Endothelial cell of umbilical vein (primary cell): Measurements from ENCODE around the gene EEF1AKMT3. TPM values are rescaled to one million over a fixed set of nuclear protein-coding genes. Genes with fewer than 3 reads are reported as not detected.

ENCODE experiments used
- BruUV-seq: library from RNA; stranded (reverse); fragments of 400-500 nt; replicated peaks from 2 replicates; lab custom pipeline; 2021; lab: Mats Ljungman, UMichigan
- CTCF ChIA-PET: fragments of 300-600, 350-600 bp; sonication (Branson Sonifier 250); formaldehyde crosslinking; loops from one replicate; lab custom pipeline; 2021; ENCODE audit warnings: antibody characterized with exemption, inconsistent platforms; lab: Charles Lee
- POLR2A ChIA-PET: fragments of 300-600, 350-600 bp; sonication (Branson Sonifier 250); formaldehyde crosslinking; loops from one replicate; lab custom pipeline; 2021; ENCODE audit warnings: antibody characterized with exemption, inconsistent platforms; lab: Charles Lee
- DNase-seq: peaks from one replicate; pipeline ENCODE4 v3.0.0-alpha.2; 2011; ENCODE audit warnings: low read depth, low spot score
- FAIRE-seq: peaks from 2 replicates; lab custom pipeline; 2011; peaks lifted over from hg19 to GRCh38; lab: Jason Lieb, UNC
- H2AFZ ChIP-seq: 2 replicates; pipeline ENCODE4 v1.6.0; 2012; ENCODE audit warnings: low read depth, low read length, control low read depth, inconsistent platforms
- H3K27ac ChIP-seq: 2 replicates; pipeline ENCODE4 v1.5.1; 2011; ENCODE audit warnings: low read depth, mild to moderate bottlenecking, control low read depth, low read length, moderate library complexity; ENCODE audit not compliant: insufficient read depth
- H3K27me3 ChIP-seq, 2 experiments: 2 replicates each; pipeline versions ENCODE4 v1.6.0 to v1.6.1; 2011; ENCODE audit warnings: low read length in 2 of 2, mixed read lengths in 1 of 2; ENCODE audit not compliant: control insufficient read depth in 2 of 2, insufficient read depth in 2 of 2
- H3K36me3 ChIP-seq, 2 experiments: 2 replicates in 1 of 2; 3 replicates in 1 of 2; pipeline ENCODE4 v1.5.1; 2011; ENCODE audit warnings: low read length in 2 of 2, mild to moderate bottlenecking in 1 of 2, moderate library complexity in 1 of 2; ENCODE audit not compliant: control insufficient read depth in 2 of 2, insufficient read depth in 2 of 2; ENCODE audit errors: extremely low read depth in 1 of 2
- H3K4me1 ChIP-seq: 3 replicates; pipeline ENCODE4 v1.5.1; 2011; ENCODE audit warnings: mild to moderate bottlenecking, low read length; ENCODE audit not compliant: control insufficient read depth, insufficient read depth; ENCODE audit errors: extremely low read depth
- H3K4me2 ChIP-seq: 2 replicates; pipeline ENCODE4 v1.6.1; 2011; ENCODE audit warnings: low read length, control low read depth, mixed read lengths; ENCODE audit not compliant: insufficient read depth
- H3K4me3 ChIP-seq, 3 experiments: fragments of 200-600 bp in 1 of 3; sonication (generic), shearing (Covaris generic) in 1 of 3; replicated peaks in 1 of 3; 2 replicates each; pipeline ENCODE4 v1.5.1; 2011 to 2016; ENCODE audit warnings: control low read depth in 3 of 3, low read length in 3 of 3, mild to moderate bottlenecking in 2 of 3, inconsistent platforms in 1 of 3, low read depth in 1 of 3, moderate library complexity in 1 of 3; ENCODE audit not compliant: insufficient read depth in 1 of 3
- H3K79me2 ChIP-seq: 2 replicates; pipeline ENCODE4 v1.6.0; 2012; ENCODE audit warnings: low read length, inconsistent platforms; ENCODE audit not compliant: control insufficient read depth, insufficient read depth
- H3K9ac ChIP-seq: replicated peaks from 2 replicates; pipeline ENCODE3; 2011; ENCODE audit warnings: low read length, control low read depth; ENCODE audit not compliant: insufficient read depth; ENCODE audit errors: extremely low read depth
- H3K9me1 ChIP-seq: replicated peaks from 3 replicates; pipeline ENCODE4 v1.6.0; 2011; ENCODE audit warnings: mild to moderate bottlenecking, low read length; ENCODE audit not compliant: control insufficient read depth, insufficient read depth; ENCODE audit errors: extremely low read depth
- H3K9me3 ChIP-seq: replicated peaks from 2 replicates; pipeline ENCODE4 v1.5.1; 2012; ENCODE audit warnings: low read length, inconsistent platforms; ENCODE audit not compliant: control insufficient read depth, insufficient read depth
- H4K20me1 ChIP-seq: replicated peaks from 2 replicates; pipeline ENCODE3; 2011; ENCODE audit warnings: mild to moderate bottlenecking, low read length; ENCODE audit not compliant: control insufficient read depth, insufficient read depth; ENCODE audit errors: extremely low read depth
- EZH2 ChIP-seq: IDR thresholded peaks from 2 replicates; pipeline ENCODE4 v1.6.1; 2012; ENCODE audit warnings: borderline replicate concordance, low read depth, mild to moderate bottlenecking, moderate library complexity, low read length, inconsistent platforms; ENCODE audit not compliant: severe bottlenecking
- FOS ChIP-seq: IDR thresholded peaks from 2 replicates; pipeline ENCODE4 v1.6.1; 2011; ENCODE audit warnings: mild to moderate bottlenecking, low read length, moderate library complexity, borderline replicate concordance; ENCODE audit not compliant: insufficient read depth
- GATA2 ChIP-seq: IDR thresholded peaks from 2 replicates; pipeline ENCODE4 v1.7.0; 2011; ENCODE audit warnings: low read depth, mild to moderate bottlenecking, moderate library complexity, mixed read lengths, low read length; ENCODE audit not compliant: insufficient read length, insufficient read depth
- JUN ChIP-seq: IDR thresholded peaks from 2 replicates; pipeline ENCODE4 v1.6.1; 2011; ENCODE audit warnings: borderline replicate concordance, low read depth; ENCODE audit not compliant: insufficient read length, insufficient read depth
- MYC ChIP-seq: IDR thresholded peaks from one replicate; pipeline ENCODE4 v1.6.1; 2011; ENCODE audit warnings: mild to moderate bottlenecking, low read depth, low read length
- POLR2A ChIP-seq: IDR thresholded peaks from 2 replicates; pipeline ENCODE4 v1.6.1; 2012; ENCODE audit warnings: low read depth, mild to moderate bottlenecking, control low read depth, low read length
- POLR2AphosphoS5 ChIP-seq: IDR thresholded peaks from 2 replicates; pipeline ENCODE4 v1.6.1; 2012; ENCODE audit warnings: low read depth, mild to moderate bottlenecking, control low read depth, low read length, moderate library complexity; ENCODE audit not compliant: insufficient read depth
- dilution Hi-C: fragments of 300-500 bp; cut with MboI; formaldehyde crosslinking; loops from one replicate; pipeline ENCODE4 v1.15.0; 2019; ENCODE audit warnings: low sequenced_read_pairs; ENCODE audit not compliant: extremely low pct_ligation_motif_present
- intact Hi-C: fragments of 100-400 bp; cut with micrococcal nuclease; formaldehyde crosslinking; loops from one replicate; pipeline ENCODE4 v1.10.0; 2022
- polyA plus RNA-seq, 4 experiments: library from polyadenylated mRNA; depleted of rRNA in 3 of 4; stranded (reverse) in 3 of 4; unstranded in 1 of 4; fragments of >200 nt; gene quantifications; 2 replicates each; pipeline versions ENCODE4 v1.2.1 to v1.2.3, GENCODE V29; 2011 to 2012; ENCODE audit warnings: missing spikeins in 1 of 4
- total RNA-seq: library from RNA; stranded (reverse); gene quantifications from 2 replicates; pipeline ENCODE4 v1.2.3, GENCODE V29; 2021
- TF ChIP-seq, protein P1 (sequence below): IDR thresholded peaks from 2 replicates; pipeline ENCODE4 v1.6.1; 2011; ENCODE audit not compliant: insufficient read depth, insufficient read length
- TF ChIP-seq, protein P2 (sequence below), 2 donors: IDR thresholded peaks; 1 replicate in 1 of 2; 2 replicates in 1 of 2; pipeline ENCODE4 v1.5.1; 2011; ENCODE audit warnings: low read length in 2 of 2, mild to moderate bottlenecking in 2 of 2, moderate library complexity in 2 of 2, control low read depth in 1 of 2, inconsistent platforms in 1 of 2, low read depth in 1 of 2; ENCODE audit not compliant: insufficient read depth in 1 of 2; ENCODE audit errors: extremely low read depth in 1 of 2

The EEF1AKMT3 gene
- total and polyA plus RNA-seq, 2 donors (not counting 3 experiments of a cell fraction or from before 2014, with no cell fraction given): 7.9 to 8.8 TPM

DNA sequence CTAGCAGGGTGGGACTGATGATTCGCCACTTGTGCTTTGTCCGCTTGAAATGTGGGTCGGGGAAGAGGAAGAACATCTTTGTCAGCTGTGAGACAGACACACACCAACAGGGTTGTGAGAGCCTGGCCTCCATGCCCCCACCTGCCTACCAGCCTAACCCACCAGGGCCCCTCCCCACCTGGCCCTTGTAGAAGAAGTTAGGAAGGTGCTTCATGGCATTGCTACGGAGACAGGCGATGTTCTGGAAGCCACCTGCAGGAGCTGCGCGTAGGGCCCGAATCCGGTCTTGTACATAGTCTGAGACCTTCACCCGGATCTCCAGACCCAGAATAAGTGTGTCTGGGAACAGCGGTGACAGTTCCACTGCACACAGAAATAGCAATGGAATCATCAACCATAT is 2.8 kb upstream of the EEF1AKMT3 start:
- peaks cover 0 to 2% of the 10 kb centered on the region in 2 experiments for H3K36me3 ChIP-seq
- intact Hi-C loops: no loop called here
- no peak overlapping the region for H3K4me3 ChIP-seq
- peaks cover 22 to 24% of the 10 kb centered on the region in 2 experiments for H3K27me3 ChIP-seq
- no peak overlapping the region for H2AFZ ChIP-seq
- H3K4me2 ChIP-seq: no peak overlapping the region
- TF ChIP-seq MYC: no peak
- no peak for TF ChIP-seq EZH2
- TF ChIP-seq, protein P1, sequence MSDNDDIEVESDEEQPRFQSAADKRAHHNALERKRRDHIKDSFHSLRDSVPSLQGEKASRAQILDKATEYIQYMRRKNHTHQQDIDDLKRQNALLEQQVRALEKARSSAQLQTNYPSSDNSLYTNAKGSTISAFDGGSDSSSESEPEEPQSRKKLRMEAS: no peak
- TF ChIP-seq FOS: no peak
- no peak for TF ChIP-seq JUN
- TF ChIP-seq POLR2A: no peak
- TF ChIP-seq GATA2: no peak
- TF ChIP-seq, protein P2, sequence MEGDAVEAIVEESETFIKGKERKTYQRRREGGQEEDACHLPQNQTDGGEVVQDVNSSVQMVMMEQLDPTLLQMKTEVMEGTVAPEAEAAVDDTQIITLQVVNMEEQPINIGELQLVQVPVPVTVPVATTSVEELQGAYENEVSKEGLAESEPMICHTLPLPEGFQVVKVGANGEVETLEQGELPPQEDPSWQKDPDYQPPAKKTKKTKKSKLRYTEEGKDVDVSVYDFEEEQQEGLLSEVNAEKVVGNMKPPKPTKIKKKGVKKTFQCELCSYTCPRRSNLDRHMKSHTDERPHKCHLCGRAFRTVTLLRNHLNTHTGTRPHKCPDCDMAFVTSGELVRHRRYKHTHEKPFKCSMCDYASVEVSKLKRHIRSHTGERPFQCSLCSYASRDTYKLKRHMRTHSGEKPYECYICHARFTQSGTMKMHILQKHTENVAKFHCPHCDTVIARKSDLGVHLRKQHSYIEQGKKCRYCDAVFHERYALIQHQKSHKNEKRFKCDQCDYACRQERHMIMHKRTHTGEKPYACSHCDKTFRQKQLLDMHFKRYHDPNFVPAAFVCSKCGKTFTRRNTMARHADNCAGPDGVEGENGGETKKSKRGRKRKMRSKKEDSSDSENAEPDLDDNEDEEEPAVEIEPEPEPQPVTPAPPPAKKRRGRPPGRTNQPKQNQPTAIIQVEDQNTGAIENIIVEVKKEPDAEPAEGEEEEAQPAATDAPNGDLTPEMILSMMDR (IDR thresholded peaks at IDR 0.05; ENCODE audit: extremely low read depth in 1 of 2, insufficient read depth in 1 of 2, low read depth in 1 of 2, low read length in 2 of 2): no peak
- no peak for TF ChIP-seq POLR2AphosphoS5
- H3K9ac ChIP-seq: no peak overlapping the region
- ChIA-PET POLR2A (no interaction called here), CTCF (interaction anchor here (1.3 kb wide), 1 partner anchor 13 kb away, joined by 4 read pairs; the partner anchor contains the start of gene TSFM)
- dilution Hi-C loops: no loop called here
- H3K9me1 ChIP-seq: no peaks in the 10 kb centered on the region
- no peaks in the 10 kb centered on the region for H3K9me3 ChIP-seq
- H3K4me1 ChIP-seq: peaks cover 30% of the 10 kb centered on the region
- no peak for DNase-seq
- no peak for FAIRE-seq
- BruUV-seq: no TSS peak
- H3K79me2 ChIP-seq: peaks cover 2% of the 10 kb centered on the region
- H3K27ac ChIP-seq: no peak overlapping the region
- no peaks in the 10 kb centered on the region for H4K20me1 ChIP-seq
